Activated B cell treated with CpG ODN at 0.5 μM for 24 hours (primary cell): Measurements from ENCODE around the gene KRTAP10-5. TPM values are rescaled to one million over a fixed set of nuclear protein-coding genes. Genes with fewer than 3 reads are reported as not detected.
"Not testable (repeated sequence)": the region's sequence is repeated elsewhere in the genome, so short reads cannot be mapped to it uniquely, and the experiment has no call there.

Source experiments
- ATAC-seq: fragments of 200-7000 bp; cut with Tn5 transposase; one replicate; pipeline ENCODE4 v1.10.0; 2021; ENCODE audit warnings: low read depth, mild to moderate bottlenecking, moderate library complexity
- CTCF ChIA-PET: fragments of 350-600 bp; sonication (Branson Sonifier 250); formaldehyde crosslinking; loops from one replicate; lab custom pipeline; 2021; ENCODE audit warnings: antibody characterized with exemption; lab: Charles Lee
- POLR2A ChIA-PET: fragments of 350-600 bp; sonication (Branson Sonifier 250); formaldehyde crosslinking; loops from one replicate; lab custom pipeline; 2021; ENCODE audit warnings: antibody characterized with exemption; lab: Charles Lee
- DNase-seq: peaks from one replicate; pipeline ENCODE4 v3.0.0; 2022
- H3K27ac Mint-ChIP-seq: one replicate; pipeline ENCODE4 v1.8.0; 2020; ENCODE audit warnings: mixed read lengths
- H3K27me3 Mint-ChIP-seq: one replicate; pipeline ENCODE4 v1.8.0; 2021; ENCODE audit warnings: mixed read lengths
- H3K36me3 Mint-ChIP-seq: one replicate; pipeline ENCODE4 v1.8.0; 2021; ENCODE audit warnings: low read depth, mixed read lengths
- H3K4me1 Mint-ChIP-seq: one replicate; pipeline ENCODE4 v1.8.0; 2021; ENCODE audit warnings: mixed read lengths
- H3K4me3 Mint-ChIP-seq: one replicate; pipeline ENCODE4 v1.8.0; 2020; ENCODE audit warnings: mild to moderate bottlenecking, mixed read lengths
- H3K9me3 Mint-ChIP-seq: one replicate; pipeline ENCODE4 v1.8.0; 2020; ENCODE audit warnings: mixed read lengths
- CTCF ChIP-seq: fragments of 200-600 bp; IDR thresholded peaks from one replicate; pipeline ENCODE4 v1.8.0; 2022; ENCODE audit warnings: antibody characterized with exemption, mild to moderate bottlenecking
- intact Hi-C: fragments of 100-400 bp; cut with micrococcal nuclease; formaldehyde crosslinking; loops from one replicate; pipeline ENCODE4 v1.15.1; 2024
- total RNA-seq: library from RNA; stranded (reverse); gene quantifications from 2 replicates; pipeline ENCODE4 v1.2.3, GENCODE V29; 2022

The KRTAP10-5 gene
- total RNA-seq, 1 donor from 2014 or later: not detected

- Mint-ChIP-seq H3K27ac (no peak within 1 kb of the TSS), H3K27me3 (peaks cover 22% of the 10 kb centered on the region), H3K9me3 (no peaks in the 10 kb centered on the region), H3K4me3 (no peak within 1 kb of the TSS), H3K4me1 (no peaks in the 10 kb centered on the region), H3K36me3 (no peaks in the 10 kb centered on the region)
- POLR2A ChIA-PET: no interaction called here
- no peak for DNase-seq
- no peak for TF ChIP-seq CTCF
- no peak for ATAC-seq
- intact Hi-C loops: no loop called here
- CTCF ChIA-PET: no interaction called here
These were observed 12.3 kb upstream of the KRTAP10-5 start, which contains the start of gene KRTAP10-6 for GRCh38 chr21:44592446-44593311. Gene KRTAP10-6, minus strand, starts transcription at chr21:44592505. Its CDS starts 21 bp downstream, at chr21:44592484.

- H3K36me3 Mint-ChIP-seq, H3K4me1 Mint-ChIP-seq, ATAC-seq, DNase-seq, H3K27ac Mint-ChIP-seq, intact Hi-C loops, H3K4me3 Mint-ChIP-seq, H3K9me3 Mint-ChIP-seq, POLR2A ChIA-PET, CTCF ChIA-PET: not testable (repeated sequence)
- peaks cover 30% of the 10 kb centered on the region for H3K27me3 Mint-ChIP-seq
These were observed 11.4 kb upstream of the KRTAP10-5 start for GRCh38 chr21:44591801-44592130.

GRCh38 chr21:44590897-44591800 lies 10.7 kb upstream of the KRTAP10-5 start:
- H3K4me1 Mint-ChIP-seq, H3K36me3 Mint-ChIP-seq, DNase-seq, H3K9me3 Mint-ChIP-seq, POLR2A ChIA-PET, H3K27ac Mint-ChIP-seq, ATAC-seq, intact Hi-C loops, CTCF ChIA-PET, H3K4me3 Mint-ChIP-seq: not testable (repeated sequence)
- peaks cover 35% of the 10 kb centered on the region for H3K27me3 Mint-ChIP-seq

- no peak for ATAC-seq
- intact Hi-C loops: no loop called here
- no peak overlapping the region for H3K4me3 Mint-ChIP-seq
- no peaks in the 10 kb centered on the region for H3K36me3 Mint-ChIP-seq
- no peak for TF ChIP-seq CTCF
- H3K27me3 Mint-ChIP-seq: peaks cover 42% of the 10 kb centered on the region
- POLR2A ChIA-PET: no interaction called here
- DNase-seq: no peak
- H3K4me1 Mint-ChIP-seq: no peaks in the 10 kb centered on the region
- CTCF ChIA-PET: no interaction called here
- H3K9me3 Mint-ChIP-seq: no peaks in the 10 kb centered on the region
- H3K27ac Mint-ChIP-seq: no peak overlapping the region
These were observed 9.9 kb upstream of the KRTAP10-5 start for GRCh38 chr21:44590311-44590721.

- no peak for ATAC-seq
- no peak for DNase-seq
- no peak overlapping the region for H3K27ac Mint-ChIP-seq
- POLR2A ChIA-PET: no interaction called here
- CTCF ChIA-PET: no interaction called here
- no peaks in the 10 kb centered on the region for H3K4me1 Mint-ChIP-seq
- TF ChIP-seq CTCF: no peak
- H3K9me3 Mint-ChIP-seq: no peaks in the 10 kb centered on the region
- intact Hi-C loops: no loop called here
- H3K36me3 Mint-ChIP-seq: no peaks in the 10 kb centered on the region
- H3K27me3 Mint-ChIP-seq: peaks cover 45% of the 10 kb centered on the region
- H3K4me3 Mint-ChIP-seq: no peak overlapping the region
These were observed 9.3 kb upstream of the KRTAP10-5 start for GRCh38 chr21:44589586-44590305.
